IMR-90 (cell line): ENCODE data around the gene NAA60. TPM values are rescaled to one million over a fixed set of nuclear protein-coding genes. Genes with fewer than 3 reads are reported as not detected.

ENCODE experiments used
- ATAC-seq: fragments of 200-7000 bp; cut with Tn5 transposase; 2 replicates; pipeline ENCODE4 v1.9.1; 2020; ENCODE audit warnings: low read depth, mild to moderate bottlenecking, moderate library complexity
- BruUV-seq: library from RNA; stranded (reverse); fragments of 400-500 nt; replicated peaks from 2 replicates; lab custom pipeline; 2021; lab: Mats Ljungman, UMichigan
- CTCF ChIA-PET: fragments of 300-600 bp; formaldehyde crosslinking; extraction: SDS; loops from one replicate; lab custom pipeline; 2021; ENCODE audit warnings: antibody characterized with exemption; lab: Yijun Ruan, JAX
- POLR2A ChIA-PET: fragments of 300-600 bp; sonication (Branson Sonifier 250); formaldehyde crosslinking; loops from one replicate; lab custom pipeline; 2022; ENCODE audit warnings: antibody characterized with exemption; ENCODE audit not compliant: unreplicated experiment; lab: Charles Lee
- DNase-seq: peaks from one replicate; pipeline ENCODE4 v3.0.0; 2013
- H2AFZ ChIP-seq: replicated peaks from 2 replicates; pipeline ENCODE3; 2013; ENCODE audit warnings: low read length, mild to moderate bottlenecking; ENCODE audit not compliant: poor library complexity
- H2AK5ac ChIP-seq: 2 replicates; pipeline ENCODE4 v1.6.1; 2013; ENCODE audit warnings: low read depth, low read length, inconsistent platforms
- H2AK9ac ChIP-seq: replicated peaks from 2 replicates; pipeline ENCODE3; 2013; ENCODE audit warnings: mild to moderate bottlenecking, low read depth, low read length, moderate library complexity; ENCODE audit not compliant: poor library complexity
- H2BK120ac ChIP-seq: 2 replicates; pipeline ENCODE4 v1.6.1; 2013; ENCODE audit warnings: low read depth, low read length, inconsistent platforms
- H2BK15ac ChIP-seq: 3 replicates; pipeline ENCODE4 v1.6.1; 2013; ENCODE audit warnings: low read depth, low read length, inconsistent platforms
- H2BK20ac ChIP-seq: 2 replicates; pipeline ENCODE4 v1.6.1; 2013; ENCODE audit warnings: low read depth, mild to moderate bottlenecking, inconsistent platforms, low read length, moderate library complexity
- H2BK5ac ChIP-seq: 2 replicates; pipeline ENCODE4 v1.6.1; 2013; ENCODE audit warnings: mild to moderate bottlenecking, low read depth, low read length, inconsistent platforms; ENCODE audit not compliant: poor library complexity, severe bottlenecking
- H3K14ac ChIP-seq: replicated peaks from 2 replicates; pipeline ENCODE4 v1.6.1; 2013; ENCODE audit warnings: low read depth, low read length, inconsistent platforms
- H3K18ac ChIP-seq: 2 replicates; pipeline ENCODE4 v1.6.1; 2013; ENCODE audit warnings: low read depth, low read length, control low read depth
- H3K23ac ChIP-seq: 2 replicates; pipeline ENCODE4 v1.6.1; 2013; ENCODE audit warnings: low read depth, low read length, inconsistent platforms
- H3K27ac ChIP-seq: 2 replicates; pipeline ENCODE4 v1.5.1; 2013; ENCODE audit warnings: mild to moderate bottlenecking, control low read depth, low read length; ENCODE audit not compliant: insufficient read depth
- H3K27me3 ChIP-seq: 2 replicates; pipeline ENCODE4 v1.6.1; 2013; ENCODE audit warnings: low read length; ENCODE audit not compliant: control insufficient read depth, insufficient read depth
- H3K36me3 ChIP-seq: 2 replicates; pipeline ENCODE4 v1.6.1; 2013; ENCODE audit warnings: low read length, mixed read lengths; ENCODE audit not compliant: control insufficient read depth, insufficient read depth
- H3K4ac ChIP-seq: 2 replicates; pipeline ENCODE4 v1.6.1; 2013; ENCODE audit warnings: low read depth, low read length, inconsistent platforms
- H3K4me1 ChIP-seq: 2 replicates; pipeline ENCODE4 v1.6.1; 2013; ENCODE audit warnings: low read length, mixed read lengths; ENCODE audit not compliant: control insufficient read depth, insufficient read depth
- H3K4me2 ChIP-seq: 2 replicates; pipeline ENCODE4 v1.6.1; 2013; ENCODE audit warnings: low read depth, mild to moderate bottlenecking, control low read depth, low read length, moderate library complexity
- H3K4me3 ChIP-seq: 2 replicates; pipeline ENCODE4 v1.5.1; 2013; ENCODE audit warnings: low read depth, mild to moderate bottlenecking, control low read depth, low read length, moderate library complexity; ENCODE audit not compliant: insufficient read depth
- H3K56ac ChIP-seq: 2 replicates; pipeline ENCODE4 v1.6.1; 2013; ENCODE audit warnings: low read length, inconsistent platforms; ENCODE audit not compliant: insufficient read depth; ENCODE audit errors: extremely low read depth
- H3K79me1 ChIP-seq, 2 experiments: 2 replicates each; pipeline ENCODE4 v1.6.1; 2013; ENCODE audit warnings: low read length in 2 of 2, inconsistent platforms in 1 of 2, low read depth in 1 of 2
- H3K9ac ChIP-seq: 2 replicates; pipeline ENCODE4 v1.6.1; 2013; ENCODE audit warnings: low read depth, low read length, control low read depth
- H3K9me1 ChIP-seq: 2 replicates; pipeline ENCODE4 v1.6.1; 2013; ENCODE audit warnings: low read length, inconsistent platforms; ENCODE audit not compliant: insufficient read depth
- H3K9me3 ChIP-seq: 2 replicates; pipeline ENCODE4 v1.6.1; 2013; ENCODE audit warnings: low read length; ENCODE audit not compliant: control insufficient read depth, insufficient read depth
- H4K20me1 ChIP-seq: 2 replicates; pipeline ENCODE4 v1.6.1; 2013; ENCODE audit warnings: low read length, inconsistent platforms; ENCODE audit not compliant: insufficient read depth
- H4K5ac ChIP-seq: 2 replicates; pipeline ENCODE4 v1.6.1; 2013; ENCODE audit warnings: mild to moderate bottlenecking, low read depth, low read length, control low read depth
- H4K8ac ChIP-seq, 2 experiments: 2 replicates each; pipeline ENCODE4 v1.6.1; 2013; ENCODE audit warnings: low read depth in 2 of 2, low read length in 2 of 2, control low read depth in 1 of 2, inconsistent platforms in 1 of 2
- H4K91ac ChIP-seq: 2 replicates; pipeline ENCODE4 v1.6.1; 2013; ENCODE audit warnings: low read depth, low read length, inconsistent platforms; ENCODE audit not compliant: insufficient read depth
- BHLHE40 ChIP-seq: fragments of 150-350 bp; IDR thresholded peaks from 2 replicates; pipeline ENCODE4 v1.6.1; 2016; ENCODE audit warnings: mild to moderate bottlenecking, low read depth, low read length
- CEBPB ChIP-seq: IDR thresholded peaks from 2 replicates; pipeline ENCODE4 v1.6.1; 2012; ENCODE audit warnings: low read depth, low read length, improper control_type of control experiment
- CHD1 ChIP-seq: IDR thresholded peaks from 2 replicates; pipeline ENCODE4 v1.6.1; 2012; ENCODE audit warnings: low read depth, low read length, improper control_type of control experiment
- CTCF ChIP-seq: conservative IDR thresholded peaks from 2 replicates; pipeline ENCODE4 v1.5.1; 2012; ENCODE audit warnings: mild to moderate bottlenecking, low read depth, low read length, improper control_type of control experiment
- ELK1 ChIP-seq: fragments of 150-350 bp; IDR thresholded peaks from 2 replicates; pipeline ENCODE4 v1.6.1; 2016; ENCODE audit warnings: low read depth, mild to moderate bottlenecking, low read length, moderate library complexity, borderline replicate concordance
- FOS ChIP-seq: fragments of 150-350 bp; IDR thresholded peaks from 2 replicates; pipeline ENCODE4 v1.6.1; 2016; ENCODE audit warnings: low read depth, low read length
- MAFK ChIP-seq: IDR thresholded peaks from 2 replicates; pipeline ENCODE4 v1.6.1; 2012; ENCODE audit warnings: low read depth, low read length, improper control_type of control experiment
- MAZ ChIP-seq: IDR thresholded peaks from 2 replicates; pipeline ENCODE4 v1.6.1; 2012; ENCODE audit warnings: low read depth, mild to moderate bottlenecking, low read length, improper control_type of control experiment, moderate library complexity, borderline replicate concordance
- MXI1 ChIP-seq: IDR thresholded peaks from 2 replicates; pipeline ENCODE4 v1.6.1; 2012; ENCODE audit warnings: low read depth, mild to moderate bottlenecking, low read length, moderate library complexity, borderline replicate concordance
- NFE2L2 ChIP-seq: fragments of 150-350 bp; IDR thresholded peaks from 2 replicates; pipeline ENCODE4 v1.6.1; 2016; ENCODE audit warnings: low read depth, mild to moderate bottlenecking, low read length
- POLR2A ChIP-seq: IDR thresholded peaks from 2 replicates; pipeline ENCODE4 v1.6.1; 2012; ENCODE audit warnings: mild to moderate bottlenecking, low read depth, low read length
- RAD21 ChIP-seq: IDR thresholded peaks from 2 replicates; pipeline ENCODE4 v1.6.1; 2012; ENCODE audit warnings: low read length, improper control_type of control experiment
- RCOR1 ChIP-seq: IDR thresholded peaks from 2 replicates; pipeline ENCODE4 v1.6.1; 2012; ENCODE audit warnings: mild to moderate bottlenecking, low read length, improper control_type of control experiment; ENCODE audit not compliant: insufficient replicate concordance
- RFX5 ChIP-seq: IDR thresholded peaks from 2 replicates; pipeline ENCODE4 v1.8.0; 2012; ENCODE audit warnings: low read depth, mild to moderate bottlenecking, low read length, moderate library complexity
- SMC3 ChIP-seq: fragments of 150-350 bp; IDR thresholded peaks from 2 replicates; pipeline ENCODE4 v1.6.1; 2016; ENCODE audit warnings: low read depth, mild to moderate bottlenecking, antibody characterized with exemption, low read length, moderate library complexity
- WGBS, 2 experiments: methylation state at CpG; one replicate each; pipeline versions ENCODE4 v1.1.5 to v1.1.7; 2013; ENCODE audit warnings: missing lambda C conversion rate in 2 of 2; ENCODE audit not compliant: insufficient read length in 1 of 2; ENCODE audit errors: extremely low coverage in 2 of 2; 5-methylcytosine and 5-hydroxymethylcytosine counted together
- dilution Hi-C: fragments of 300-500 bp; cut with HindIII; formaldehyde crosslinking; loops from one replicate; pipeline ENCODE4 v1.14.3; 2018; ENCODE audit warnings: low sequenced_read_pairs; ENCODE audit not compliant: unreplicated experiment
- in situ Hi-C: fragments of 300-500 bp; cut with MboI; formaldehyde crosslinking; loops from 3 replicates; pipeline ENCODE4 v1.14.3; 2019; ENCODE audit warnings: low sequenced_read_pairs, inconsistent platforms, mixed read lengths
- intact Hi-C: fragments of 100-400 bp; cut with micrococcal nuclease; formaldehyde crosslinking; loops from 2 replicates; pipeline ENCODE4 v1.10.0; 2022
- polyA plus RNA-seq, 3 experiments: library from polyadenylated mRNA; depleted of rRNA; stranded (reverse); fragments of >200 nt; gene quantifications; 2 replicates each; pipeline ENCODE4 v1.2.3, GENCODE V29; 2012; ENCODE audit warnings: low replicate concordance in 1 of 3
- total RNA-seq: library from RNA; depleted of rRNA; stranded (reverse); fragments of >200 nt; gene quantifications from 2 replicates; pipeline ENCODE4 v1.2.3, GENCODE V29; 2012

NAA60 gene
- total and polyA plus RNA-seq, 2 of the 4 experiments (the other 2 are of a cell fraction) = 7.5 to 18.0 TPM

- dilution Hi-C loops (no loop called here), in situ Hi-C loops (no loop called here)
- CTCF ChIA-PET = no interaction called here
Observed at GRCh38 chr16:3510416-3510815, 66.9 kb downstream of the NAA60 start.

More at GRCh38 chr16:3510416-3510815, 66.9 kb downstream of the NAA60 start:
- H4K5ac ChIP-seq = no peak overlapping the region
- no TSS peak for BruUV-seq
- no peak overlapping the region for H2AK5ac ChIP-seq
- no peak overlapping the region for H2BK5ac ChIP-seq
- peaks cover 9% of the 10 kb centered on the region; the same call in 1 of the 2 replicates for H4K20me1 ChIP-seq
- H3K79me1 ChIP-seq = peaks cover 0 to 3% of the 10 kb centered on the region in 2 experiments; a peak in 1 of 4 replicates
- no peak overlapping the region for H3K9ac ChIP-seq
- no peak overlapping the region for H2AK9ac ChIP-seq
- H3K4me2 ChIP-seq = no peak overlapping the region
- H4K8ac ChIP-seq = no peak overlapping the region
- no peak overlapping the region for H2AFZ ChIP-seq
- H2BK15ac ChIP-seq = no peak overlapping the region
- H3K23ac ChIP-seq = no peak overlapping the region
- H3K18ac ChIP-seq = no peak overlapping the region
- intact Hi-C loops = no loop called here
- ATAC-seq (no peak), DNase-seq (no peak)
- peaks cover 44% of the 10 kb centered on the region for H3K36me3 ChIP-seq
- H3K27me3 ChIP-seq = no peaks in the 10 kb centered on the region
- H4K91ac ChIP-seq = no peak overlapping the region
- POLR2A ChIA-PET = no interaction called here
- H3K14ac ChIP-seq = no peak overlapping the region
- H3K4me1 ChIP-seq = peaks cover 12% of the 10 kb centered on the region
- no peak overlapping the region for H3K4me3 ChIP-seq
- no peak overlapping the region for H2BK20ac ChIP-seq
- no peak overlapping the region for H3K27ac ChIP-seq
- H3K9me3 ChIP-seq = no peaks in the 10 kb centered on the region
- no peak for TF ChIP-seq CTCF
- no peak for TF ChIP-seq RCOR1
- TF ChIP-seq MAFK = no peak
- TF ChIP-seq BHLHE40 = no peak
- TF ChIP-seq RFX5 = no peak
- TF ChIP-seq POLR2A = no peak
- no peak for TF ChIP-seq ELK1
- TF ChIP-seq SMC3 = no peak
- TF ChIP-seq RAD21 = no peak
- TF ChIP-seq NFE2L2 = no peak
- no peak for TF ChIP-seq MAZ
- TF ChIP-seq MXI1 = no peak
- TF ChIP-seq CEBPB = no peak
- TF ChIP-seq CHD1 = no peak
- TF ChIP-seq FOS = no peak
- H3K56ac ChIP-seq = no peak overlapping the region
- WGBS, 2 experiments = 100% methylated on average over 3 of the region's 10 CpGs; no CpG with 5 or more reads in 1 of the 2 experiments
- H3K9me1 ChIP-seq = peaks cover 15% of the 10 kb centered on the region
- no peak overlapping the region for H2BK120ac ChIP-seq
- no peak overlapping the region for H3K4ac ChIP-seq
